Astrocyte (in vitro differentiated cells and primary cell): ENCODE results near the gene KLHL25. TPM values are rescaled to one million over a fixed set of nuclear protein-coding genes. Genes with fewer than 3 reads are reported as not detected.

Experiments
- DNase-seq: peaks from one replicate; pipeline ENCODE4 v3.0.0-alpha.2; 2010; ENCODE audit warnings: low read depth
- FAIRE-seq: peaks from 2 replicates; lab custom pipeline; 2011; peaks lifted over from hg19 to GRCh38; lab: Jason Lieb, UNC
- H2AFZ ChIP-seq: 2 replicates; pipeline ENCODE4 v1.6.0; 2012; ENCODE audit warnings: low read depth, low read length, inconsistent platforms
- H3K27ac ChIP-seq: 2 replicates; pipeline ENCODE4 v1.5.1; 2011; ENCODE audit warnings: low read depth, low read length, inconsistent platforms
- H3K27me3 ChIP-seq: 2 replicates; pipeline ENCODE4 v1.6.0; 2011; ENCODE audit warnings: low read length, inconsistent platforms; ENCODE audit not compliant: insufficient read depth
- H3K36me3 ChIP-seq: 2 replicates; pipeline ENCODE4 v1.5.1; 2011; ENCODE audit warnings: low read length, inconsistent platforms; ENCODE audit not compliant: insufficient read depth
- H3K4me1 ChIP-seq: 2 replicates; pipeline ENCODE4 v1.5.1; 2011; ENCODE audit warnings: low read length, inconsistent platforms; ENCODE audit not compliant: insufficient read depth
- H3K4me2 ChIP-seq: 2 replicates; pipeline ENCODE4 v1.6.0; 2012; ENCODE audit warnings: low read length, inconsistent platforms
- H3K4me3 ChIP-seq: 2 replicates; pipeline ENCODE4 v1.5.1; 2011; ENCODE audit warnings: low read depth, mild to moderate bottlenecking, low read length, inconsistent platforms; ENCODE audit not compliant: insufficient read depth
- H3K79me2 ChIP-seq: 2 replicates; pipeline ENCODE4 v1.6.0; 2012; ENCODE audit warnings: mild to moderate bottlenecking, low read length, inconsistent platforms; ENCODE audit not compliant: insufficient read depth
- H3K9ac ChIP-seq: 2 replicates; pipeline ENCODE4 v1.6.0; 2012; ENCODE audit warnings: mild to moderate bottlenecking, low read length, inconsistent platforms
- H3K9me3 ChIP-seq: 2 replicates; pipeline ENCODE4 v1.5.1; 2012; ENCODE audit warnings: low read depth, mild to moderate bottlenecking, low read length, inconsistent platforms; ENCODE audit not compliant: insufficient read depth
- H4K20me1 ChIP-seq: 2 replicates; pipeline ENCODE4 v1.6.0; 2012; ENCODE audit warnings: low read length, inconsistent platforms; ENCODE audit not compliant: insufficient read depth
- H3K27ac Mint-ChIP-seq: one replicate; pipeline ENCODE4 v1.8.0; 2021; ENCODE audit warnings: mild to moderate bottlenecking, mixed read lengths; ENCODE audit not compliant: unreplicated experiment
- H3K27me3 Mint-ChIP-seq: one replicate; pipeline ENCODE4 v1.8.0; 2021; ENCODE audit warnings: low read depth, mixed read lengths; ENCODE audit not compliant: unreplicated experiment
- H3K36me3 Mint-ChIP-seq: one replicate; pipeline ENCODE4 v1.8.0; 2021; ENCODE audit warnings: low read depth, mixed read lengths; ENCODE audit not compliant: unreplicated experiment
- H3K4me1 Mint-ChIP-seq: one replicate; pipeline ENCODE4 v1.8.0; 2021; ENCODE audit warnings: low read depth, mixed read lengths; ENCODE audit not compliant: unreplicated experiment
- H3K4me3 Mint-ChIP-seq: one replicate; pipeline ENCODE4 v1.8.0; 2021; ENCODE audit warnings: mild to moderate bottlenecking, moderate library complexity, mixed read lengths; ENCODE audit not compliant: unreplicated experiment
- H3K9me3 Mint-ChIP-seq: one replicate; pipeline ENCODE4 v1.8.0; 2021; ENCODE audit warnings: mild to moderate bottlenecking, mixed read lengths; ENCODE audit not compliant: unreplicated experiment
- EZH2 ChIP-seq: IDR thresholded peaks from 2 replicates; pipeline ENCODE4 v1.6.1; 2012; ENCODE audit warnings: mild to moderate bottlenecking, low read length, inconsistent platforms; ENCODE audit not compliant: insufficient read depth
- total RNA-seq: library from RNA; stranded (reverse); gene quantifications from 2 replicates; pipeline ENCODE4 v1.2.1, GENCODE V29; 2021
- TF ChIP-seq, protein P1 (sequence below): IDR thresholded peaks from 2 replicates; pipeline ENCODE4 v1.5.1; 2011; ENCODE audit warnings: low read depth, mild to moderate bottlenecking, inconsistent platforms, low read length, moderate library complexity; ENCODE audit not compliant: insufficient read depth

The KLHL25 gene
- total RNA-seq, 1 donor from 2014 or later = 5.6 TPM

GRCh38 chr15:85759376-85759775 is 35.3 kb downstream of the KLHL25 start:
- Histone ChIP-seq H3K79me2 (peaks cover 14% of the 10 kb centered on the region), H3K4me2 (no peak overlapping the region), H3K9ac (no peak overlapping the region), H3K36me3 (no peaks in the 10 kb centered on the region), H3K4me3 (no peak overlapping the region), H2AFZ (no peak overlapping the region), H3K27ac (no peak overlapping the region), H3K9me3 (no peaks in the 10 kb centered on the region), H4K20me1 (peaks cover 36% of the 10 kb centered on the region), H3K4me1 (peaks cover 26% of the 10 kb centered on the region), H3K27me3 (no peaks in the 10 kb centered on the region)
- TF ChIP-seq, protein P1, sequence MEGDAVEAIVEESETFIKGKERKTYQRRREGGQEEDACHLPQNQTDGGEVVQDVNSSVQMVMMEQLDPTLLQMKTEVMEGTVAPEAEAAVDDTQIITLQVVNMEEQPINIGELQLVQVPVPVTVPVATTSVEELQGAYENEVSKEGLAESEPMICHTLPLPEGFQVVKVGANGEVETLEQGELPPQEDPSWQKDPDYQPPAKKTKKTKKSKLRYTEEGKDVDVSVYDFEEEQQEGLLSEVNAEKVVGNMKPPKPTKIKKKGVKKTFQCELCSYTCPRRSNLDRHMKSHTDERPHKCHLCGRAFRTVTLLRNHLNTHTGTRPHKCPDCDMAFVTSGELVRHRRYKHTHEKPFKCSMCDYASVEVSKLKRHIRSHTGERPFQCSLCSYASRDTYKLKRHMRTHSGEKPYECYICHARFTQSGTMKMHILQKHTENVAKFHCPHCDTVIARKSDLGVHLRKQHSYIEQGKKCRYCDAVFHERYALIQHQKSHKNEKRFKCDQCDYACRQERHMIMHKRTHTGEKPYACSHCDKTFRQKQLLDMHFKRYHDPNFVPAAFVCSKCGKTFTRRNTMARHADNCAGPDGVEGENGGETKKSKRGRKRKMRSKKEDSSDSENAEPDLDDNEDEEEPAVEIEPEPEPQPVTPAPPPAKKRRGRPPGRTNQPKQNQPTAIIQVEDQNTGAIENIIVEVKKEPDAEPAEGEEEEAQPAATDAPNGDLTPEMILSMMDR = no peak
- no peak for TF ChIP-seq EZH2
- FAIRE-seq (no peak), DNase-seq (no peak)
- Mint-ChIP-seq H3K4me1 (peaks cover 6% of the 10 kb centered on the region), H3K4me3 (no peak overlapping the region), H3K36me3 (peaks cover 2% of the 10 kb centered on the region), H3K27ac (no peak overlapping the region), H3K27me3 (no peaks in the 10 kb centered on the region), H3K9me3 (no peaks in the 10 kb centered on the region)

DNA sequence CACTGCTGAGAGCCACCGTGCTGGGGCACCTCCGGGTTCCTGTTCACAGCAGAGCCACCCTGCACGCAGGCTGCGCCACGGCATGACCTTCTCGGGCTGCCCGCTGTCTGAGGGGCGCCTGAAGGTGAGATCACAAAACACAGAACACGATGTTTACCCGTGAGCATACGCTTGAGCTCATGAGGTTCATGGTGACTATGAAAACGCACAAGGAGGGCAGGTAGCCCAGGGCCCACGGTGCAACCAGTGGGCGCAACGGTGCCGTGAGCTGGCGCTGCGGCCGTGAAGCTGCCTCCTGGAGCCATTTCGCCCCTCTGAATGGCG is 36.1 kb downstream of the KLHL25 start:
- no peaks in the 10 kb centered on the region for H3K9me3 ChIP-seq
- no peak overlapping the region for H3K4me3 Mint-ChIP-seq
- H3K4me3 ChIP-seq = no peak overlapping the region
- H3K36me3 ChIP-seq = no peaks in the 10 kb centered on the region
- FAIRE-seq = no peak
- H3K4me2 ChIP-seq = no peak overlapping the region
- no peak overlapping the region for H3K27ac ChIP-seq
- TF ChIP-seq, protein P1 = no peak
- no peak for TF ChIP-seq EZH2
- H3K27me3 Mint-ChIP-seq = no peaks in the 10 kb centered on the region
- H3K27me3 ChIP-seq = no peaks in the 10 kb centered on the region
- no peaks in the 10 kb centered on the region for H3K9me3 Mint-ChIP-seq
- H3K27ac Mint-ChIP-seq = no peak overlapping the region
- H3K36me3 Mint-ChIP-seq = peaks cover 5% of the 10 kb centered on the region
- peaks cover 6% of the 10 kb centered on the region for H3K79me2 ChIP-seq
- peaks cover 6% of the 10 kb centered on the region for H3K4me1 Mint-ChIP-seq
- peaks cover 20% of the 10 kb centered on the region for H3K4me1 ChIP-seq
- H4K20me1 ChIP-seq = peaks cover 30% of the 10 kb centered on the region
- no peak overlapping the region for H2AFZ ChIP-seq
- no peak for DNase-seq
- no peak overlapping the region for H3K9ac ChIP-seq

- Histone ChIP-seq H3K4me1 (peaks cover 16% of the 10 kb centered on the region), H3K9me3 (no peaks in the 10 kb centered on the region), H3K27ac (no peak overlapping the region), H4K20me1 (peaks cover 26% of the 10 kb centered on the region), H3K9ac (no peak overlapping the region), H3K36me3 (no peaks in the 10 kb centered on the region), H3K4me3 (no peak overlapping the region), H3K27me3 (no peaks in the 10 kb centered on the region), H3K4me2 (no peak overlapping the region), H3K79me2 (peaks cover under 1% of the 10 kb centered on the region), H2AFZ (no peak overlapping the region)
- no peak overlapping the region for H3K4me3 Mint-ChIP-seq
- no peaks in the 10 kb centered on the region for H3K27me3 Mint-ChIP-seq
- no peak for TF ChIP-seq EZH2
- TF ChIP-seq, protein P1 = no peak
- H3K4me1 Mint-ChIP-seq = peaks cover 4% of the 10 kb centered on the region
- H3K27ac Mint-ChIP-seq = no peak overlapping the region
- H3K36me3 Mint-ChIP-seq = peaks cover 3% of the 10 kb centered on the region
- FAIRE-seq (no peak), DNase-seq (no peak)
- H3K9me3 Mint-ChIP-seq = no peaks in the 10 kb centered on the region
Measured at GRCh38 chr15:85757939-85758654, 36.6 kb downstream of the KLHL25 start.
